Naive thymus-derived CD4-positive, alpha-beta T cell (primary cell): ENCODE results near the gene ST6GALNAC4. TPM values are rescaled to one million over a fixed set of nuclear protein-coding genes. Genes with fewer than 3 reads are reported as not detected.

ENCODE experiments used
- ATAC-seq: fragments of 150-1000 bp; cut with Tn5 transposase; 2 replicates; pipeline ENCODE4 v1.10.0; 2021; ENCODE audit warnings: mild to moderate bottlenecking, moderate library complexity
- CTCF ChIA-PET: fragments of 350-600 bp; sonication (Branson Sonifier 250); formaldehyde crosslinking; loops from one replicate; lab custom pipeline; 2021; ENCODE audit warnings: antibody characterized with exemption; lab: Charles Lee
- POLR2A ChIA-PET: fragments of 350-600 bp; sonication (Branson Sonifier 250); formaldehyde crosslinking; loops from one replicate; lab custom pipeline; 2021; ENCODE audit warnings: antibody characterized with exemption, inconsistent platforms; lab: Charles Lee
- DNase-seq, 9 donors: peaks; one replicate each; pipeline versions ENCODE4 v3.0.0 to v3.0.0-alpha.2; 2020 to 2022; ENCODE audit warnings: mixed read lengths in 1 of 9
- H3K27ac ChIP-seq: one replicate; pipeline ENCODE4 v1.7.0; 2013; ENCODE audit warnings: mild to moderate bottlenecking, low read depth, low read length, moderate library complexity
- H3K27me3 ChIP-seq, 2 donors: one replicate each; pipeline ENCODE4 v1.7.0; 2013; ENCODE audit warnings: low read length in 2 of 2, mild to moderate bottlenecking in 2 of 2, moderate library complexity in 2 of 2; ENCODE audit not compliant: control insufficient read depth in 2 of 2, insufficient read depth in 2 of 2
- H3K36me3 ChIP-seq, 3 experiments: 1 replicate in 2 of 3; 2 replicates in 1 of 3; pipeline ENCODE4 v1.7.0; 2013; ENCODE audit warnings: low read length in 3 of 3, mild to moderate bottlenecking in 3 of 3, moderate library complexity in 1 of 3; ENCODE audit not compliant: insufficient read depth in 3 of 3, control insufficient read depth in 2 of 3
- H3K4me1 ChIP-seq, 2 donors: one replicate each; pipeline ENCODE4 v1.7.0; 2013; ENCODE audit warnings: low read length in 2 of 2, mild to moderate bottlenecking in 2 of 2, moderate library complexity in 1 of 2; ENCODE audit not compliant: control insufficient read depth in 2 of 2, insufficient read depth in 2 of 2
- H3K4me3 ChIP-seq: 2 replicates; pipeline ENCODE4 v1.7.0; 2013; ENCODE audit warnings: mild to moderate bottlenecking, low read length
- H3K9me3 ChIP-seq, 3 experiments: 1 replicate in 2 of 3; 2 replicates in 1 of 3; pipeline ENCODE4 v1.7.0; 2013; ENCODE audit warnings: low read length in 3 of 3; ENCODE audit not compliant: control insufficient read depth in 2 of 3
- H3K27ac Mint-ChIP-seq, 9 donors: one replicate each; pipeline ENCODE4 v1.8.0; 2020 to 2022; ENCODE audit warnings: mixed read lengths in 9 of 9, mild to moderate bottlenecking in 8 of 9, moderate library complexity in 5 of 9, inconsistent platforms in 2 of 9
- H3K27me3 Mint-ChIP-seq, 5 donors: one replicate each; pipeline ENCODE4 v1.8.0; 2021 to 2022; ENCODE audit warnings: mixed read lengths in 5 of 5, mild to moderate bottlenecking in 1 of 5
- H3K36me3 Mint-ChIP-seq, 5 donors: one replicate each; pipeline ENCODE4 v1.8.0; 2020 to 2022; ENCODE audit warnings: mixed read lengths in 5 of 5, mild to moderate bottlenecking in 3 of 5, inconsistent platforms in 1 of 5
- H3K4me1 Mint-ChIP-seq, 7 donors: one replicate each; pipeline ENCODE4 v1.8.0; 2020 to 2022; ENCODE audit warnings: mixed read lengths in 7 of 7, mild to moderate bottlenecking in 3 of 7, inconsistent platforms in 1 of 7
- H3K4me3 Mint-ChIP-seq, 10 donors: one replicate each; pipeline ENCODE4 v1.8.0; 2020 to 2022; ENCODE audit warnings: mild to moderate bottlenecking in 10 of 10, mixed read lengths in 10 of 10, moderate library complexity in 6 of 10, inconsistent platforms in 2 of 10
- H3K9me3 Mint-ChIP-seq, 11 donors: one replicate each; pipeline ENCODE4 v1.8.0; 2020 to 2022; ENCODE audit warnings: mixed read lengths in 11 of 11, mild to moderate bottlenecking in 4 of 11, inconsistent platforms in 1 of 11, moderate library complexity in 1 of 11
- intact Hi-C, 2 donors: fragments of 100-400 bp; cut with micrococcal nuclease; formaldehyde crosslinking; loops; one replicate each; pipeline ENCODE4 v1.15.1; 2023
- polyA plus RNA-seq, 2 donors: library from polyadenylated mRNA; unstranded; fragments of 300-500 nt; fragmentation: Illumina TruSeq; gene quantifications; one replicate each; pipeline ENCODE4 v1.2.3, GENCODE V29; 2021
- total RNA-seq, 6 experiments: library from RNA in 5 of 6; stranded (reverse) in 5 of 6; gene quantifications; 1 replicate in 5 of 6; 2 replicates in 1 of 6; pipeline ENCODE4 v1.2.3 and lab custom pipeline; 2021 to 2026

ST6GALNAC4 gene
- total and polyA plus RNA-seq, 7 experiments from 2014 or later: 20.0 to 51.0 (median 31.2) TPM

- peaks cover 3 to 5% of the 10 kb centered on the region in 2 donors for H3K4me1 ChIP-seq
- CTCF ChIA-PET: no interaction called here
- H3K36me3 ChIP-seq: peaks cover 25 to 83% (median 26%) of the 10 kb centered on the region in 3 experiments
- ATAC-seq: no peak
- no peaks in the 10 kb centered on the region for H3K27me3 Mint-ChIP-seq
- H3K4me3 Mint-ChIP-seq: no peak overlapping the region
- DNase-seq: no peak
- H3K9me3 Mint-ChIP-seq: peaks cover 0 to 36% (median 10%) of the 10 kb centered on the region in 11 donors
- peaks cover 2 to 26% (median 11%) of the 10 kb centered on the region in 7 donors for H3K4me1 Mint-ChIP-seq
- H3K27ac Mint-ChIP-seq: peak overlapping the region in 5 of 9 donors; percentile 4 to 50 (median 43)
- H3K4me3 ChIP-seq: no peak overlapping the region
- intact Hi-C loops: no loop called here
- no peak overlapping the region for H3K27ac ChIP-seq
- POLR2A ChIA-PET: no interaction called here
- peaks cover 0 to 23% (median 3%) of the 10 kb centered on the region in 3 experiments for H3K9me3 ChIP-seq
- H3K36me3 Mint-ChIP-seq: peaks cover 29 to 72% (median 56%) of the 10 kb centered on the region in 5 donors
- no peaks in the 10 kb centered on the region for H3K27me3 ChIP-seq
These were observed 24.0 kb downstream of the ST6GALNAC4 start for GRCh38 chr9:127892831-127893230.

DNA sequence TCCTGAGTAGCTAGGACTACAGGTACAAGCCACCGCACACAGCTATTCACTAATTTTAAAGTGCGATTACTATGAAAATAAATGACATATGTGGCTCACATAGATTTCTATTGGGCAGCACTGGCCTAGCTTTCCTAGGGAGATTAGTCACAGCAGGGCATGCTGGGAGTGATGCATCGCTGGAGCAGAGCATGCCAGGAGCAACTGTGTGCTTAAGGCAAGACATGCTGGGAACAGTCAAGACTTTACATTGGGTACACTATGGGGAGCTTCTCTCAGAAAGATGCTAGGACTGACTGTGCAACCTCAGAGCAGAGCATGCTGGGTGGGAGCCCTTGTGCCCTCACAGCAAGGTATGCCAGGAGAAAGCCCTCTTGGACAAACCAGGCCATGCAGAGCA lies 26.8 kb downstream of the ST6GALNAC4 start:
- H3K9me3 ChIP-seq: peaks cover 0 to 14% (median 3%) of the 10 kb centered on the region in 3 experiments
- ATAC-seq (no peak), DNase-seq (no peak)
- intact Hi-C loops: no loop called here
- Mint-ChIP-seq H3K27ac (peak overlapping the region in 3 of 9 donors; percentile 33 to 83 (median 58)), H3K4me1 (peaks cover 0 to 19% (median 10%) of the 10 kb centered on the region in 7 donors), H3K4me3 (no peak overlapping the region), H3K9me3 (peaks cover 0 to 25% (median 7%) of the 10 kb centered on the region in 11 donors), H3K36me3 (peaks cover 33 to 69% (median 40%) of the 10 kb centered on the region in 5 donors), H3K27me3 (no peaks in the 10 kb centered on the region)
- no peak overlapping the region for H3K27ac ChIP-seq
- ChIA-PET CTCF (interaction anchor here (0.6 to 1.5 kb wide), 3 partner anchors 9 to 155 kb away, joined by 3 to 5 read pairs (median 3); partner anchors contain the start of genes ST6GALNAC6 and TOR2A), POLR2A (interaction anchor here (0.9 to 1.4 kb wide), 3 partner anchors 12 to 27 kb away, joined by 3 to 4 read pairs (median 4); partner anchors contain the start of gene ST6GALNAC4)
- H3K4me3 ChIP-seq: no peak overlapping the region
- H3K27me3 ChIP-seq: no peaks in the 10 kb centered on the region
- H3K4me1 ChIP-seq: no peaks in the 10 kb centered on the region
- peaks cover 31 to 92% (median 35%) of the 10 kb centered on the region in 3 experiments for H3K36me3 ChIP-seq

GRCh38 chr9:127887792-127888191 lies 29.0 kb downstream of the ST6GALNAC4 start:
- DNase-seq (peak in 1 of 9 donors; percentile 7), ATAC-seq (no peak)
- intact Hi-C loops: no loop called here
- Histone ChIP-seq H3K27me3 (no peaks in the 10 kb centered on the region), H3K36me3 (peaks cover 13 to 78% (median 16%) of the 10 kb centered on the region in 3 experiments), H3K9me3 (no peaks in the 10 kb centered on the region), H3K4me3 (no peak overlapping the region), H3K27ac (no peak overlapping the region), H3K4me1 (no peaks in the 10 kb centered on the region)
- Mint-ChIP-seq H3K4me1 (peaks cover 0 to 20% (median 16%) of the 10 kb centered on the region in 7 donors), H3K27ac (no peak overlapping the region), H3K4me3 (no peak overlapping the region), H3K9me3 (peaks cover 0 to 4% (median 0%) of the 10 kb centered on the region in 11 donors), H3K27me3 (no peaks in the 10 kb centered on the region), H3K36me3 (peaks cover 12 to 56% (median 17%) of the 10 kb centered on the region in 5 donors)
- CTCF ChIA-PET: interaction anchor here (1.0 kb wide), 1 partner anchor 18 kb away, joined by 3 read pairs; no protein-coding TSS in a partner anchor
- POLR2A ChIA-PET: interaction anchor here (1.1 kb wide), 1 partner anchor 9 kb away, joined by 3 read pairs; no protein-coding TSS in a partner anchor

- Histone ChIP-seq H3K27me3 (no peaks in the 10 kb centered on the region), H3K36me3 (peaks cover 7 to 67% (median 13%) of the 10 kb centered on the region in 3 experiments), H3K27ac (no peak overlapping the region), H3K4me1 (no peaks in the 10 kb centered on the region), H3K9me3 (no peaks in the 10 kb centered on the region), H3K4me3 (no peak overlapping the region)
- H3K4me1 Mint-ChIP-seq: peaks cover 0 to 21% (median 15%) of the 10 kb centered on the region in 7 donors
- peaks cover 7 to 48% (median 8%) of the 10 kb centered on the region in 5 donors for H3K36me3 Mint-ChIP-seq
- DNase-seq (peak in 1 of 9 donors; percentile 2), ATAC-seq (no peak)
- no peaks in the 10 kb centered on the region for H3K9me3 Mint-ChIP-seq
- peak overlapping the region in 1 of 9 donors; percentile 41 for H3K27ac Mint-ChIP-seq
- H3K27me3 Mint-ChIP-seq: no peaks in the 10 kb centered on the region
- intact Hi-C loops: no loop called here
- CTCF ChIA-PET: interaction anchor here (1.0 kb wide), 1 partner anchor 16 kb away, joined by 3 read pairs; no protein-coding TSS in a partner anchor
- POLR2A ChIA-PET: interaction anchor here (0.8 kb wide), 1 partner anchor 30 kb away, joined by 3 read pairs; no protein-coding TSS in a partner anchor
- no peak overlapping the region for H3K4me3 Mint-ChIP-seq
These were observed 30.4 kb downstream of the ST6GALNAC4 start for GRCh38 chr9:127886401-127886972.

DNA sequence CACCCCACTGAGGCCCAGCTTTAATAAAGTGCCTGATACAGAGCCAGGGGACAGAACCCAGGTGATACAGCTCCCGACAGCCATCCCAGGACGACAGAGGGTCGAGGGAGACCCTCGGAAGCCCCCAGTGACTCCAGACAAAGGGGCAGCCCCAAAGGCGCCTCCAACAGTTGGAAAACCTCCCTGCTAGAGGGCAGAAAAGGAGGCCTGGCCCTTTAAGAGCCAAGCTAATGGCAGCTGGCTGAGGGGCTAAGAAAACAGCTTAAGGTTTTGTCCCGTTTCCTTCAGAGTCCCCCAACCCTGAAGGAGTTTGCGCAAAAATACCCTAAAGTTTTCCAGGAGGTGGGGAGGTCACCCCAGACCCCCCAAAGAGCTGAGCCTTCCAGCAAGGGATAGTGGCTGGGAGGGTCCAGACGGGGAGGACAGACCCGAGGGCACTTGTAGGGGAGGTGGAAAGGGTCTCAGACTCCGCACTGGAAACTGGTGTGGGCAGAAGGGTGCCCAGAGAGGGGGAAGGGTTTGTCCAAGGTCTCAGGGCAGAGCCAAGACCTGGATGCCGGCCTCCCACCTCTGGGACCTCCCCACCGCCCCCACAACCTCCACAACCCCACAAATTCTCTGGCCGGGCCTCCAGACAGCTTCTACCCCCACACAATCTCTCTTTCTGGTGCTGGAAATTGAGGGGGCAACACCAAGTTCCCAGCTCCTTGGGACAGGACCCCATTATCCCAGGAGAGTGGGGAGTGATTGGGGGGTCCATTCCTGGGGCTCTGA lies 31.1 kb downstream of the ST6GALNAC4 start:
- Histone ChIP-seq H3K27ac (no peak overlapping the region), H3K4me1 (no peaks in the 10 kb centered on the region), H3K4me3 (no peak overlapping the region), H3K9me3 (no peaks in the 10 kb centered on the region), H3K27me3 (no peaks in the 10 kb centered on the region), H3K36me3 (peaks cover 7 to 59% (median 13%) of the 10 kb centered on the region in 3 experiments)
- no peaks in the 10 kb centered on the region for H3K9me3 Mint-ChIP-seq
- H3K27me3 Mint-ChIP-seq: no peaks in the 10 kb centered on the region
- DNase-seq (no peak), ATAC-seq (no peak)
- H3K4me3 Mint-ChIP-seq: no peak overlapping the region
- peak overlapping the region in 1 of 9 donors; percentile 21 for H3K27ac Mint-ChIP-seq
- intact Hi-C loops: no loop called here
- ChIA-PET POLR2A (interaction anchor here (1.2 to 1.5 kb wide), 3 partner anchors 16 to 81 kb away, joined by 3 to 6 read pairs (median 5); no protein-coding TSS in a partner anchor), CTCF (interaction anchor here (1.4 kb wide), 1 partner anchor 25 kb away, joined by 3 read pairs; no protein-coding TSS in a partner anchor)
- peaks cover 0 to 19% (median 14%) of the 10 kb centered on the region in 7 donors for H3K4me1 Mint-ChIP-seq
- peaks cover 4 to 40% (median 8%) of the 10 kb centered on the region in 5 donors for H3K36me3 Mint-ChIP-seq

DNA sequence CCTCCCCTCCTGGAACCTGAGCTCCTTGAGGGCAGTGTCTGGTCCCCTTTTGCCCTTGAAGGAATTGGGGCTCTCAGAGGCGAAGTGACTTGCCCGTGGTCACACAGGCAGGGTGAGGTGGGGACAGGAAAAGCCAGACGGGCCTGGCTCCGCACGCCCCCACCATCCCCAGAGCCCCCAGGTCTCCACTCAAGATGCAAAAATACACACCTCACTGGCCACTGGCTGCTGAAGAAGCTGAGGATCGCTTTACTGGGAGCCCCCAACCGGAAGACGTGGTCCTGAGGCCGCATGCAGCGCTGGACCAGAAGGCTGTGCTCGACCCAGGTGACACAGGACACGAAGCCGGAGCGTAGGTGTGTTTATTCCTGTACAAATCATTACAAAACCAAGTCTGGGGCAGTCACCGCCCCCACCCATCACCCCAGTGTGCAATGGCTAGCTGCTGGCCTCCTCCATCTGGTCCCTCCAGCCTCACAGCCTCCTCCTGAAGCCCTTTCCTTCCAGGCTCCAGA lies 31.8 kb downstream of the ST6GALNAC4 start:
- Mint-ChIP-seq H3K9me3 (no peaks in the 10 kb centered on the region), H3K4me1 (peaks cover 0 to 19% (median 14%) of the 10 kb centered on the region in 7 donors), H3K27me3 (no peaks in the 10 kb centered on the region), H3K4me3 (peak overlapping the region in 1 of 10 donors; percentile 22), H3K27ac (peak overlapping the region in 1 of 9 donors; percentile 21), H3K36me3 (peaks cover 2 to 34% (median 5%) of the 10 kb centered on the region in 5 donors)
- no peak overlapping the region for H3K4me3 ChIP-seq
- peaks cover 7 to 52% (median 13%) of the 10 kb centered on the region in 3 experiments for H3K36me3 ChIP-seq
- intact Hi-C loops: loop anchor here in 1 of 2 donors (5.0 kb wide), 1 partner anchor 32 kb away; the partner anchor contains the start of gene ST6GALNAC4
- POLR2A ChIA-PET: interaction anchor here (0.6 to 1.5 kb wide), 4 partner anchors 15 to 323 kb away, joined by 3 to 6 read pairs (median 4); no protein-coding TSS in a partner anchor
- ATAC-seq: no peak
- no peak overlapping the region for H3K27ac ChIP-seq
- no peaks in the 10 kb centered on the region for H3K27me3 ChIP-seq
- no peak for DNase-seq
- no peaks in the 10 kb centered on the region for H3K9me3 ChIP-seq
- CTCF ChIA-PET: interaction anchor here (1.1 to 1.4 kb wide), 2 partner anchors 22 to 26 kb away, joined by 3 read pairs; no protein-coding TSS in a partner anchor
- H3K4me1 ChIP-seq: no peaks in the 10 kb centered on the region
